GM21786 (cell line): Measurements from ENCODE around the gene ZBTB20.

Source experiments
- ATAC-seq: cut with Tn5 transposase; IDR thresholded peaks from one replicate; pipeline ENCODE4 v1.9.1; 2021; ENCODE audit not compliant: unreplicated experiment

The ZBTB20 gene

GRCh38 chr3:114432310-114432709 lies 714.8 kb downstream of the ZBTB20 start:
- ATAC-seq = no peak

- ATAC-seq = peak; percentile 90
These were observed 719.0 kb downstream of the ZBTB20 start for GRCh38 chr3:114428044-114428595.

DNA sequence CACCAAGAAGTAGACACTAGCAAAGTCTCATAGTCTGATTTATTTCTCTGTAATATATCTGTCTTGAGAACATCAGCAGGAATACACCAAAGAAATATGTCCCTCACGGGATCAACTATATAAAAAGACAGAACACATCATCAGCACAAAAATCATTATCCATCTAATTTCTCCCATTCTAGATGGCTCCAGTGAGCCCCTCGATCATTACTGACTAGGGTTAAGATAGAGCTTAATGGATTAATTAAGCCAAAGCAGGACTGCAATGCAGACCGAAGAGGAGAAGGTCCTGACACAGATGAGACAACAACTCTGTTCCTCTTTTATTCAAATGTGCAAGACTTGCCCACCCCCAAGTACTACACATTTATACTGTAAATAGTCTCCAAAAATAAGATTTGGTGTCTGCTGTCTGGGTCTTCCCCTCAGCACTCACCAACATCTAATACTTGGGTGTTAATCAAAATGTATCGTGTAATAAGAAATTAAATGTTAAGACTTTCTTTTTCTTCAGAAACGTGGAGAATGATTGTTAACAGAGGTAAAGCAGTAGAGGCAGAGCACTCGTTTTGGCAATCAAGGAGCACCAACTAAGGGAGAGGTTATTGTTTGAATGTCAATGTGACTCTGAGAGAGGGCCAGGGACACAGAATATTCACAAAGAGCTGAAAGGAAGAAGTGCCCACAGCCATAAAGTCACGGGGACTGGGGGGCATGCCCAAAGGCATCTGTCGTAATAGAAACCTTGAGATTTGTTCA lies 719.6 kb downstream of the ZBTB20 start:
- ATAC-seq = no peak

GRCh38 chr3:114424337-114424736 lies 722.8 kb downstream of the ZBTB20 start:
- no peak for ATAC-seq

DNA sequence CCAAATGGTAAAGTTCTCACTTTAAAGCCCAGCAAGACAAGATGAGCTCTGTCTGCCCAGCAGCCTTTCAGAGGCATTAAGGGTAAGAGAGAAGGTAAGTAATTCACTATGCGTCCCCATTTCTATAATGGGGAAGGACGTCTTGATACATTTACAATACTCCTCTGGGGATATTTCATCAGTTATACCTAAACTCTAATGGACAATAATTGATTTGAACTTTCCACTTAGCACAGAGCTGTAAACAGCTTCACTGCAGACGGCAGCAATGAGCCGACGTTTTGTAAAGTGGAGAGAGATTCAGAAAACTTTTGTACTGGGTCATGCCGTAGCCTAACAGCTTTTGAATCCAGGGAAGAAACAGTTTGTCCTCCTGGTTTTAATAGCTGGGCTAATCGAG lies 725.9 kb downstream of the ZBTB20 start:
- no peak for ATAC-seq

DNA sequence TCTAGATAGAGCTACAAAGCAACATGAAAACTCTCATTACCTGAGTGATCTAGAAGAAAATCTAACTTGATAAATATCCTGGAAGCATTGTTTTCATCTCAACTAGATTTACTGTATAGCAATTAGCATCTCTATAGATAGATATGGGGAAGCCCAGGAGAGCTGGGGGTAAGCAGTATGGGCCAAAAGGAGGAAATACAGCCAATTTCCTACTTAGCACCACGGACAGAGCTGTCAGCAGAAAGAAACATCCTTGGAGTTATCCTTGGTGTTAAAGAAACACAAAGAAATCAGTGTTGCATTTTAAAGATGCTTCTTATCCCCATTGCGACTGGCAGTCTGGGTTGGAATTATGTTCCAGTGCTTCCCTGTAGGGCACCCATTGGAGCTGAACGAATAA lies 727.0 kb downstream of the ZBTB20 start:
- no peak for ATAC-seq

GRCh38 chr3:114418724-114419543 lies 728.2 kb downstream of the ZBTB20 start:
- peak; percentile 81 for ATAC-seq

DNA sequence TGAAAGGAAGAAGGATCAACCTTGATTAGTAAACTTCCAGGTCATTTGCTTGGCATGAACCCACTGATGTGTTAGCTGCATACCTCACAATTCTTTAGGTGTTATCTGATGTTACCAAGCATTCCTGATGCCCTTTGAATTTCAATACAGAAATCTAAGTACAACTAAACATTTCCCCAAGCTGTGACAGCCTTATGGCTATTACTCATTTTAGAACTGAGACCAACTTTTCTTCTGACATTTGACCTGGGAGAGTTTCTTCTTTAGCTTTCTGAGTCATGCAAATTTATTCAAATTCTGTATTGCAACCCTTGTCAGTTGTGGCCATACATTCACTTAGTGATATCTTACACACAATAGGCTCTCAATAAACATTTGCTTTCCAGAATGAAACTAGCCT lies 729.0 kb downstream of the ZBTB20 start:
- ATAC-seq = peak; percentile 84

GRCh38 chr3:114417675-114418074 lies 729.4 kb downstream of the ZBTB20 start:
- ATAC-seq = no peak

DNA sequence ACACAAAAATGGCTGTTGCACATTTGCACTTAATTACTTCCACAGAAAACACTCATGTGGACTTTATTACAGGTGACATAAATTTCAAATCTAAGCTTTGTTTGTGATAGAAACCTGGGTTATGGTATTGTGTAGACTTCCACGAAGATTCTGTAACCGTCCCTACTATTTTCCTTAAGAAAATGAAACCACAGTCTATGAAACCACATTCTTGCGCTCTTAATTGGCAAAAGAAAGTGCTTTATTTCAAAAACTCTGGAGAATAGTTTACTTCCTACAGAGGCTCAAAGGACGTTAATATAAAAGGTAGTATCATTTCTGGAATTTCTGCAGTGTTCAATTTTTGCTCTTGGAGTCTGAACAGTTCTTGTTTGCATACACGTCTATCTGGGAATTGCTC lies 729.8 kb downstream of the ZBTB20 start:
- no peak for ATAC-seq

DNA sequence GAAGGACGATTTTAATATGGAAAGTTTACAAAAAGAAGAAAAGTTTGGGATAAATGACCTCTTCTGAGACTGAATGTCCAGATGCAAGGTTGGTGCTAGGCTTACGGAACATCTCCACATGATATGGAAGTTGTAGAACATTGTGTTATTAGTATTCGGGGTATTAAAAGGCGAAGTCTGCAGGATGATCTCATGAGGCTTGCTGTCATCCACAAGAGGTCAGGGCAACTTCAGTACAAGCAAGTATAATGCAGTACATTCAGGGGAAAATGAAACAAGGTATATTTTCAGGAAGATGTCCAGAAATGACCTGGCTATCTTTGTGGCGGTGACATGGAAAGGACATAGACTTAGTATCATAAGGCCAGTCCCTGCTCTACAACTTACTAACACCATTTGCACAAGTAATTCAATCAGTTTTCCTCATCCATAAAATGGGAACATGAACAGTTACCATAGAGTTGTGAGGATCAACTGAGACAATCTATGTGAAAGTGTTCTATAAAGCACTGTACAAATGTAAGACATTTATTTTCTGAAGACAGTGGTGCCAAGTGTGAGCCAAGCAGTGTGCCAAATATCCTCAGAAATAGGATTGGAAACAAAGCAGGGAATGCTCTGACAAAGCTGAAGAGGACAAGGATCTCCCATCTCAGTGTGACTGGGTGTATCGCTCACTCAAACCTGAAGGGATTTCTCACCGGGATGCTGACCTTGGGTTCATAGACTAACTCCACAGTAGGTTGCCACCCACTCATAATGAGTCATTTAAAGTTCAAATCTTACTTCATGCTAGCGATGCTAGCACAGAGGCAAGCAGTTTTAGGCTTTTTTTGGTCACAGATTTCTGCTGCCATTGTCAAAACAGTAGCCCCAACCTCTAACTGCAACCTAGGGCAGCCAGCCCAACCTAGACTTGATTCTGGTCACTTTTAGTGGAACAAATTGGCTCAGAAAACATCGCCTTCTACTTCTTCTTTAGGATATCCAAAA lies 735.0 kb downstream of the ZBTB20 start:
- no peak for ATAC-seq

DNA sequence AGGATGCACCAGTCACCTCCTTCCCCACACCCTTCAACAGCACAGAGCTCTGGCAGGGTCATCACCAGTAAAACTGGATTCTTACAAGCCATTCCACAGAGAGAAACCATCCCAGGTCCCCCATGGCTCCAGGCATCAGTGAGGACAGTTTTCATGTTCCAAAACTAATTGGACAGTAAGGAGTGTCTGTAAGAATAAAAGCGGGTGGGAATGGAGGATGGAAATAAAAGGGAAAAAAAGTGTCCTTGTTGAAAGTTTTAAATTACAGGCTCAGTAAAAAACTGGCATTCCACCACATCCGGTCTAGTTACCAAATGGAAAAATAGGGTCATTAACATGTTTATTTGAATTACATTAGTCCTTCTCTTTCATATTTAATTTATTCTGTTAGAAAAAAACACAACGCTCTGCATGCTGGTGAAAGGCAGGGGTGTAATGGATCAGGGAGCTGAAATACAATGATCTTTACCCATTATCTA lies 735.9 kb downstream of the ZBTB20 start:
- no peak for ATAC-seq

DNA sequence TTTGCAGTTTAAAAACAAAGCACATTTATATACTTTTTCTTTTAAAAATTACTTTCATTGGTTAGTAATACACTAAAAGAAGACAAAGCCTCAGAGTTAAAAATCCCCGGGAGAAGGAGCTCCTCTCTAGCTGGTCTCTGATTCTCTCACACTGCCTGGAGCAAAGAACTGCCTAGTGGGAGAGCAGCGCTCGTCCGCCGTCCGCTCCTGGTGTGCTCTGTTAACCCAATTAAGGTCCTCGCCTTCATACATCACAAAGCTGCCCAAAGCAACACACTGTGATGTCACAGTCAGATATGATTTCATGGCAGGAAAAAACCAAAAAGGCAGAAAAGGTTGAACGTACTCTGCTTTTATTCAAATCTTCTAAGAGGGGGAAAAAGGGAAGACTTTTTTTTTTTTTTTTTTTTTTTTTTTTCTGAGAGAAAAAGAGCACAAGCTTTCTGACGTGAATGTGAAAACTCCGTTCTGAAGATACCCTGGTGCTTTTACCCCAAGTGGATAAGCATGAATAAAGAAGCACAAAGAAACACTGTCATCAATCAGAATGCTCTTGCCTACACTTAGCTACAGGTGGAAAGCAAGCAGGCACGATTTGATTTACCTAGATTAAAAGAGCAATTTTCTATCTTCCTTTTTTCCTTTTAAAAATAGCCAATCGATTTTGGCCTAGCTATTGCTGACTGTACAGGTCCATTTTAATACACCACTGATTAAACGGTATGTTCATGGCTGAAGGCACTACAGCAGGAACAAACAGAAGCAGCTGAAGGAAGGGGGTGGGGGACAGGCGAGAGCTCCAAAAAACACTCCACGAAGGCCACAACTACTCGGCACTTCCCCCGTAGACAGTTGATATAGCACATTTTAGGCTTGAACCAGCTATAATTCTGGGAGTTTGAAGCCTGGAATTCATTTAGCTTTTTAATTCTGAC lies 738.1 kb downstream of the ZBTB20 start:
- no peak for ATAC-seq

DNA sequence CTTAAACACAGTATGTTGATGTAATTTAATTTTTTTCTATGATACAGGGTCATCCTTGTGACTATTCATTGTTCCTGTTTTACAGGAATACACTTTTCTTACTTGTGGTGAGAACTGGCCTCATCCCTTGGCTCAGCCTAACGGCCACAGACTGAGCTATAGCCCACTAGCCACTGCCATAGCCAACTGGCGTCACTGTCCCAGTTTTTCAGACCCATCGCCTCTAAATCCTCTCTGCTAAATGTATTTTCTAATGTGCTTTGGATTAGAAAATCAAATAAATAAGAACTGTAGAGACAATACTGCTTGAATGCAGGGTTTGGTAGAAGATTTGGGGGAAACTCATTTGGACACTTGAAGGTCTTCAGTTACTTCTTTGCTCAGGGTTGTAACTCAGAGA lies 740.2 kb downstream of the ZBTB20 start:
- ATAC-seq = no peak

DNA sequence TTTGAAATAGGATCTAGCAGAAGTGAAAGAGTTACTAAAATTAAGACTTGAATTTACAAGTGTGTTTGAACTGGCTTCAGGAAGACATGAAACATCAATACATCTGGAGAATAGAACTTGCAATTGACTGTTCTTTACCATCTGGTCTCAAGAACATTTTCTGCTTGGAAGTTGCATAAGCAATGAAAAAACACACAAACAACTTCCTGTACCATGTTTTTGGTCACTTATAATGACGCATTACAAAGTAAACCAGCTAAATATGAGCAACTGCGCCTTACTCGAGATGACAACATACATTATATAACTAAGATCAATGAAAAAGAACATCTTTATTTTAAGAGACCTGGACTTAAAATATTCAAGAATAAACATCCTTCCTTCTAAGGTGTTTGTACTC lies 740.8 kb downstream of the ZBTB20 start:
- no peak for ATAC-seq

GRCh38 chr3:114405202-114405990 lies 741.7 kb downstream of the ZBTB20 start:
- peak; percentile 88 for ATAC-seq

GRCh38 chr3:114404590-114404989 lies 742.5 kb downstream of the ZBTB20 start:
- no peak for ATAC-seq

DNA sequence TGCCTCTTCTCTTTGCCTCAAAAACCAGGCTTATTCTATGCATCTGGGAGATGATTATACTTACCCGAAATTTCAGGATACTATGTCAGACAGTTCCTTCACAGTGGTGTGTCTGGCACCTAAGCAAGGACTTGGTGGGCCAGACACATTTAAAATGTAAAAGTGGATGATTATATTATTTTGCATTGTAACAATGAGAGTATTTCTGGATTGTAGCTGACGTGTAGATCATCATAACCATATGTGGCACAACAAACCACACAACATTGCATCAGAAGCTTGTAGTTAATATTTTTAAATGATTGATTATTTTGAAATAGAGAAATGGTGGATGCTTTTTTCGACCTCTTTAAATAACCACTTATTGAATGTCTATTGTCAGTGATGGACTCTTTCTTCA lies 744.2 kb downstream of the ZBTB20 start:
- no peak for ATAC-seq

GRCh38 chr3:114401346-114401745 lies 745.7 kb downstream of the ZBTB20 start:
- ATAC-seq = no peak
